Hepatocyte (in vitro differentiated cells): ENCODE results near the gene PABPC3. TPM values are rescaled to one million over a fixed set of nuclear protein-coding genes. Genes with fewer than 3 reads are reported as not detected.

ENCODE experiments used
- DNase-seq: peaks from one replicate; pipeline ENCODE4 v3.0.0-alpha.2; 2016; ENCODE audit warnings: low spot score
- H2AFZ ChIP-seq: fragments of 200-600 bp; sonication (generic); 2 replicates; pipeline ENCODE4 v1.6.0; 2016; ENCODE audit warnings: antibody characterized with exemption, mild to moderate bottlenecking
- H3K27ac ChIP-seq: fragments of 200-600 bp; sonication (generic); 2 replicates; pipeline ENCODE4 v1.5.1; 2016; ENCODE audit warnings: mild to moderate bottlenecking
- H3K27me3 ChIP-seq: fragments of 200-600 bp; sonication (generic); 2 replicates; pipeline ENCODE4 v1.6.1; 2016
- H3K36me3 ChIP-seq: fragments of 200-600 bp; sonication (generic); replicated peaks from 2 replicates; pipeline ENCODE4 v1.5.1; 2016; ENCODE audit warnings: low read depth; ENCODE audit not compliant: insufficient read depth
- H3K4me1 ChIP-seq: fragments of 200-600 bp; sonication (generic); 2 replicates; pipeline ENCODE4 v1.5.1; 2016; ENCODE audit warnings: mild to moderate bottlenecking, moderate library complexity; ENCODE audit not compliant: insufficient read depth
- H3K4me2 ChIP-seq: fragments of 200-600 bp; sonication (generic); 2 replicates; pipeline ENCODE4 v1.6.0; 2016
- H3K4me3 ChIP-seq: fragments of 200-600 bp; sonication (generic); 2 replicates; pipeline ENCODE4 v1.5.1; 2016; ENCODE audit warnings: mild to moderate bottlenecking
- H3K79me2 ChIP-seq: fragments of 200-600 bp; sonication (generic); 2 replicates; pipeline ENCODE4 v1.6.0; 2017; ENCODE audit warnings: mild to moderate bottlenecking
- H3K9me2 ChIP-seq: fragments of 200-600 bp; sonication (generic); replicated peaks from 2 replicates; pipeline ENCODE4 v1.6.0; 2017; ENCODE audit warnings: mild to moderate bottlenecking; ENCODE audit not compliant: insufficient read depth
- H3K9me3 ChIP-seq: fragments of 200-600 bp; sonication (generic); 2 replicates; pipeline ENCODE4 v1.5.1; 2016; ENCODE audit warnings: low read depth, mild to moderate bottlenecking
- H4K20me1 ChIP-seq: fragments of 200-600 bp; sonication (generic); 2 replicates; pipeline ENCODE4 v1.6.0; 2016; ENCODE audit warnings: mild to moderate bottlenecking; ENCODE audit not compliant: insufficient read depth, poor library complexity, severe bottlenecking
- EZH2 ChIP-seq: fragments of 200-600 bp; sonication (generic); IDR thresholded peaks from 2 replicates; pipeline ENCODE4 v1.6.1; 2016; ENCODE audit warnings: antibody characterized with exemption, mild to moderate bottlenecking, borderline replicate concordance
- EZH2phosphoT487 ChIP-seq: fragments of 200-600 bp; sonication (generic); IDR thresholded peaks from one replicate; pipeline ENCODE4 v1.6.1; 2018; ENCODE audit warnings: antibody characterized with exemption, mild to moderate bottlenecking, low read depth, moderate library complexity; ENCODE audit not compliant: unreplicated experiment, severe bottlenecking
- WGBS: methylation state at CpG from one replicate; pipeline ENCODE4 v1.1.6; 2016; ENCODE audit warnings: low lambda C conversion rate; ENCODE audit errors: missing lambda C conversion rate; 5-methylcytosine and 5-hydroxymethylcytosine counted together
- polyA plus RNA-seq: library from polyadenylated mRNA; unstranded; fragments of >200 nt; fragmentation: Nextera tagmentation; extraction: Ambion mirVana; gene quantifications from 2 replicates; pipeline ENCODE4 v1.2.1, GENCODE V29; 2016
- total RNA-seq: library from RNA; depleted of rRNA; stranded (reverse); fragments of >200 nt; gene quantifications from 2 replicates; pipeline ENCODE4 v1.2.3, GENCODE V29; 2014
- TF ChIP-seq, protein P1 (sequence below): fragments of 200-600 bp; sonication (generic); IDR thresholded peaks from 2 replicates; pipeline ENCODE4 v1.5.1; 2016; ENCODE audit warnings: antibody characterized with exemption, mild to moderate bottlenecking; ENCODE audit not compliant: poor library complexity

PABPC3 gene
- total and polyA plus RNA-seq, 2 experiments from 2014 or later: 0.03 to 0.11 TPM

DNA sequence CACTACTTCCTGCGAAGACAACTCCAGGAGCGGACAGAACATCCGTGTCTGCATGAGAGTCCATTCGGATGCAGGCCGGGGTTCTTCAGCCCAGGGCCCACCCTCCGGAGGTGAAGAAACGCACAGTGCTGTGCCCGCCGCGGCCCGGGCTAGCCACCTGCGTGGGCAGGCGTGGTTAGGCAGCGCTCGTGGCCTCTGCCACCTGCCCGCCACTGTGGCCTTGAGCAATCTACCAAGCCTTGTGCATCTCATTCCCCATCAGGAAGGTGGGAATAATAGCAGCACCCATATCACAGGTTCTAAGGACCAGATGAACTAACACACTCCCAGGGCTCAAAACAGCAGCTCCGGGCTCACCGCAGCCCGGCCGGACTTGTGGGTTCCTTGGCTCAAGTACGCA is 26.7 kb upstream of the PABPC3 start:
- H3K9me2 ChIP-seq: no peaks in the 10 kb centered on the region
- H3K27me3 ChIP-seq: peaks cover 4% of the 10 kb centered on the region
- H3K4me2 ChIP-seq: no peak overlapping the region
- H3K9me3 ChIP-seq: no peaks in the 10 kb centered on the region
- no peak overlapping the region for H2AFZ ChIP-seq
- H3K27ac ChIP-seq: no peak overlapping the region
- H3K79me2 ChIP-seq: no peaks in the 10 kb centered on the region
- TF ChIP-seq EZH2phosphoT487 (no peak), EZH2 (no peak)
- TF ChIP-seq, protein P1, sequence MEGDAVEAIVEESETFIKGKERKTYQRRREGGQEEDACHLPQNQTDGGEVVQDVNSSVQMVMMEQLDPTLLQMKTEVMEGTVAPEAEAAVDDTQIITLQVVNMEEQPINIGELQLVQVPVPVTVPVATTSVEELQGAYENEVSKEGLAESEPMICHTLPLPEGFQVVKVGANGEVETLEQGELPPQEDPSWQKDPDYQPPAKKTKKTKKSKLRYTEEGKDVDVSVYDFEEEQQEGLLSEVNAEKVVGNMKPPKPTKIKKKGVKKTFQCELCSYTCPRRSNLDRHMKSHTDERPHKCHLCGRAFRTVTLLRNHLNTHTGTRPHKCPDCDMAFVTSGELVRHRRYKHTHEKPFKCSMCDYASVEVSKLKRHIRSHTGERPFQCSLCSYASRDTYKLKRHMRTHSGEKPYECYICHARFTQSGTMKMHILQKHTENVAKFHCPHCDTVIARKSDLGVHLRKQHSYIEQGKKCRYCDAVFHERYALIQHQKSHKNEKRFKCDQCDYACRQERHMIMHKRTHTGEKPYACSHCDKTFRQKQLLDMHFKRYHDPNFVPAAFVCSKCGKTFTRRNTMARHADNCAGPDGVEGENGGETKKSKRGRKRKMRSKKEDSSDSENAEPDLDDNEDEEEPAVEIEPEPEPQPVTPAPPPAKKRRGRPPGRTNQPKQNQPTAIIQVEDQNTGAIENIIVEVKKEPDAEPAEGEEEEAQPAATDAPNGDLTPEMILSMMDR: no peak
- WGBS: 93% methylated on average over 18 of the region's 21 CpGs
- H3K36me3 ChIP-seq: no peaks in the 10 kb centered on the region
- H4K20me1 ChIP-seq: no peaks in the 10 kb centered on the region
- no peaks in the 10 kb centered on the region for H3K4me1 ChIP-seq
- DNase-seq: no peak
- H3K4me3 ChIP-seq: no peak overlapping the region

DNA sequence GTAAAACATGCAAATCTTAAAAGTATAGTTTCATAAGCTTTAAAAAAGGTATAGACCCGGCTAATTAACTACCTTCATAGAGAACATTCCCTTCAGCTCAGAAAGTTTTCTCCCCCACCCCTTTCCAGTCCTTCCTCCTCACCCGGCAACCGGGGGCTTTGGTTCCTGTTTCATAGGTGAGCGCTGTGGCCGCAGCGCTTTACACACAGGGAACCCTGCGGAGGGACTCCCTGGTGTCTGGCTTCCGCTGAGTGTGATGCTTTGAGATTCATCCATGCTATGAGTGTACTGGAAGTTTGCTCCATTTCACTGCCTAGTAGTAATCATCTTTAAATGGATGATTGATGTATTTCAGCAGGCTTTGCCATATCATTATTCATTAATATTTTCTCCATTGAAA is 26.0 kb upstream of the PABPC3 start:
- no peak for DNase-seq
- TF ChIP-seq EZH2 (no peak), EZH2phosphoT487 (no peak)
- TF ChIP-seq, protein P1: no peak
- no peak overlapping the region for H2AFZ ChIP-seq
- H3K27ac ChIP-seq: no peak overlapping the region
- no peaks in the 10 kb centered on the region for H3K4me1 ChIP-seq
- H3K4me2 ChIP-seq: no peak overlapping the region
- no peaks in the 10 kb centered on the region for H3K79me2 ChIP-seq
- no peaks in the 10 kb centered on the region for H3K36me3 ChIP-seq
- no peaks in the 10 kb centered on the region for H3K9me3 ChIP-seq
- 50% methylated on average over 8 of the region's 8 CpGs for WGBS
- peaks cover 4% of the 10 kb centered on the region for H3K27me3 ChIP-seq
- no peaks in the 10 kb centered on the region for H4K20me1 ChIP-seq
- no peak overlapping the region for H3K4me3 ChIP-seq
- H3K9me2 ChIP-seq: no peaks in the 10 kb centered on the region

DNA sequence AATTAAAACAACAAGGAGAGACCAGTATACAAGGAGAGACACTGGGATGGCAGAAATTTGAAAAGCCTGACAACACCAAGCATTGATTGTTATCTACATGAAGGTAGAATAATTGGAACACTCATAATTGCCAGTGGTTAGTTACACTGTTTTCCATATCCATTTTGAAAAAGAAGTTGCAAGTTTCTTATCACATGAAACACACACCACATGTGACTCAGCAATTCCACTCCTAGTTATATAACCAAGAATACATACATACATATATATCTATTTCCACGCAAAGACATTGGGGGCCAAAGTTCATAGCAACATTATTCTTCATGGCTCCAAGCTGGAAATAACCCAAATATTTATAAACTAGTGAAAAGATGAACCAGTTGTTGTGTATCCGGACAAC is 15.2 kb upstream of the PABPC3 start:
- H3K27me3 ChIP-seq: no peaks in the 10 kb centered on the region
- 98% methylated on average over 2 of the region's 2 CpGs for WGBS
- H3K4me1 ChIP-seq: no peaks in the 10 kb centered on the region
- no peak for DNase-seq
- no peak overlapping the region for H3K4me2 ChIP-seq
- H3K9me3 ChIP-seq: no peaks in the 10 kb centered on the region
- no peaks in the 10 kb centered on the region for H3K79me2 ChIP-seq
- no peaks in the 10 kb centered on the region for H3K9me2 ChIP-seq
- H3K27ac ChIP-seq: no peak overlapping the region
- TF ChIP-seq, protein P1: no peak
- no peak for TF ChIP-seq EZH2phosphoT487
- H3K4me3 ChIP-seq: no peak overlapping the region
- no peaks in the 10 kb centered on the region for H3K36me3 ChIP-seq
- H4K20me1 ChIP-seq: no peaks in the 10 kb centered on the region
- H2AFZ ChIP-seq: no peak overlapping the region

DNA sequence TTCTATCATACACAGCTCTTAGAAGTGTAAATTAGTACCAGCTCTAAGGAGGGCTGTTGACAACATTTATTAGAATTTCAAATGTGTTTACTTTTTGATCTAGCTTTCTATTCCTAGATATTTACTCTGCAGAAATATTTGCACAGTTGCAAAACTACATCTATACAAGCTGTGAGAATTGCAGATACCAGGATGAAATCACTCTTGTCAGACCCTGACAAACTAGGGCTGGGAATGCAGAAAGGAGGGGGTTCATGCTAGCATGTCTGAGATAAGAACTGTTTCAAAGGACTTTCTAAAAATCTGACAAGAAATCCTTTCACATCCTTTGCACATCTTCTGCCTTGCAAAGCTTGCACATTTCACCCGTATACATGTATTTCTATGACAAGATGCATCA is 11.8 kb upstream of the PABPC3 start:
- Histone ChIP-seq H3K4me3 (no peak overlapping the region), H3K4me2 (no peak overlapping the region), H3K4me1 (no peaks in the 10 kb centered on the region), H3K79me2 (no peaks in the 10 kb centered on the region), H3K36me3 (no peaks in the 10 kb centered on the region), H4K20me1 (no peaks in the 10 kb centered on the region), H3K9me3 (no peaks in the 10 kb centered on the region), H3K9me2 (no peaks in the 10 kb centered on the region), H3K27ac (no peak overlapping the region), H2AFZ (no peak overlapping the region), H3K27me3 (no peaks in the 10 kb centered on the region)
- WGBS: 63% methylated on average over 1 of the region's 1 CpG
- DNase-seq: no peak
- TF ChIP-seq, protein P1: no peak
- TF ChIP-seq EZH2phosphoT487: no peak
- TF ChIP-seq EZH2: no peak
